Hepatocyte (in vitro differentiated cells): ENCODE data around the gene SYT9. TPM values are rescaled to one million over a fixed set of nuclear protein-coding genes. Genes with fewer than 3 reads are reported as not detected.

ENCODE experiments used
- DNase-seq: peaks from one replicate; pipeline ENCODE4 v3.0.0-alpha.2; 2016; ENCODE audit warnings: low spot score
- H2AFZ ChIP-seq: fragments of 200-600 bp; sonication (generic); 2 replicates; pipeline ENCODE4 v1.6.0; 2016; ENCODE audit warnings: antibody characterized with exemption, mild to moderate bottlenecking
- H3K27ac ChIP-seq: fragments of 200-600 bp; sonication (generic); 2 replicates; pipeline ENCODE4 v1.5.1; 2016; ENCODE audit warnings: mild to moderate bottlenecking
- H3K27me3 ChIP-seq: fragments of 200-600 bp; sonication (generic); 2 replicates; pipeline ENCODE4 v1.6.1; 2016
- H3K36me3 ChIP-seq: fragments of 200-600 bp; sonication (generic); replicated peaks from 2 replicates; pipeline ENCODE4 v1.5.1; 2016; ENCODE audit warnings: low read depth; ENCODE audit not compliant: insufficient read depth
- H3K4me1 ChIP-seq: fragments of 200-600 bp; sonication (generic); 2 replicates; pipeline ENCODE4 v1.5.1; 2016; ENCODE audit warnings: mild to moderate bottlenecking, moderate library complexity; ENCODE audit not compliant: insufficient read depth
- H3K4me2 ChIP-seq: fragments of 200-600 bp; sonication (generic); 2 replicates; pipeline ENCODE4 v1.6.0; 2016
- H3K4me3 ChIP-seq: fragments of 200-600 bp; sonication (generic); 2 replicates; pipeline ENCODE4 v1.5.1; 2016; ENCODE audit warnings: mild to moderate bottlenecking
- H3K79me2 ChIP-seq: fragments of 200-600 bp; sonication (generic); 2 replicates; pipeline ENCODE4 v1.6.0; 2017; ENCODE audit warnings: mild to moderate bottlenecking
- H3K9me2 ChIP-seq: fragments of 200-600 bp; sonication (generic); replicated peaks from 2 replicates; pipeline ENCODE4 v1.6.0; 2017; ENCODE audit warnings: mild to moderate bottlenecking; ENCODE audit not compliant: insufficient read depth
- H3K9me3 ChIP-seq: fragments of 200-600 bp; sonication (generic); 2 replicates; pipeline ENCODE4 v1.5.1; 2016; ENCODE audit warnings: low read depth, mild to moderate bottlenecking
- H4K20me1 ChIP-seq: fragments of 200-600 bp; sonication (generic); 2 replicates; pipeline ENCODE4 v1.6.0; 2016; ENCODE audit warnings: mild to moderate bottlenecking; ENCODE audit not compliant: insufficient read depth, poor library complexity, severe bottlenecking
- CTCF ChIP-seq: fragments of 200-600 bp; sonication (generic); IDR thresholded peaks from 2 replicates; pipeline ENCODE4 v1.5.1; 2016; ENCODE audit warnings: antibody characterized with exemption, mild to moderate bottlenecking; ENCODE audit not compliant: poor library complexity
- EZH2 ChIP-seq: fragments of 200-600 bp; sonication (generic); IDR thresholded peaks from 2 replicates; pipeline ENCODE4 v1.6.1; 2016; ENCODE audit warnings: antibody characterized with exemption, mild to moderate bottlenecking, borderline replicate concordance
- EZH2phosphoT487 ChIP-seq: fragments of 200-600 bp; sonication (generic); IDR thresholded peaks from one replicate; pipeline ENCODE4 v1.6.1; 2018; ENCODE audit warnings: antibody characterized with exemption, mild to moderate bottlenecking, low read depth, moderate library complexity; ENCODE audit not compliant: unreplicated experiment, severe bottlenecking
- WGBS: methylation state at CpG from one replicate; pipeline ENCODE4 v1.1.6; 2016; ENCODE audit warnings: low lambda C conversion rate; ENCODE audit errors: missing lambda C conversion rate; 5-methylcytosine and 5-hydroxymethylcytosine counted together
- polyA plus RNA-seq: library from polyadenylated mRNA; unstranded; fragments of >200 nt; fragmentation: Nextera tagmentation; extraction: Ambion mirVana; gene quantifications from 2 replicates; pipeline ENCODE4 v1.2.1, GENCODE V29; 2016
- total RNA-seq: library from RNA; depleted of rRNA; stranded (reverse); fragments of >200 nt; gene quantifications from 2 replicates; pipeline ENCODE4 v1.2.3, GENCODE V29; 2014

SYT9 gene
- total and polyA plus RNA-seq, 2 experiments from 2014 or later: 0.22 to 1.3 TPM

DNA sequence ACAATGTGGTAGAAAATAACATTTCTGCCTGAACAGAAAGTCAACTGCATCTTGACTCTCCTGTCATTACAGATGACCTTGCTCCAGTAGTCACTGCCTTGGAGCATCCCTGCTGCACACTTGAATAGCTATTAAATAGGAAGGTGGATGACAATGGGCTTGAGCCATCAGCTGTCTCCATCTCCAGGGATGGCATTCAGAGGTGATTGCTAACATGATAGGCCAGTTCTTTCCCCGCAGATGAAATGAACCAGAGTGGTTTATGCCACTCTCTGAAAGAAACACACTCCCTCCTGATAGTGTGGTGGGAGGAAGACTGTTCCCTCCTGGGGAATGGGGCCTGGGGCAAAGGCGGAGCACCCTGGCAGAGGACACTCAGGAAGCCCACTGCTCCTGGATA is 176.5 kb downstream of the SYT9 start:
- Histone ChIP-seq H3K9me2 (no peaks in the 10 kb centered on the region), H3K27me3 (no peaks in the 10 kb centered on the region), H3K27ac (no peak overlapping the region), H3K79me2 (no peaks in the 10 kb centered on the region), H3K4me2 (no peak overlapping the region), H4K20me1 (no peaks in the 10 kb centered on the region), H3K36me3 (no peaks in the 10 kb centered on the region), H3K4me1 (no peaks in the 10 kb centered on the region), H3K9me3 (no peaks in the 10 kb centered on the region), H3K4me3 (no peak overlapping the region), H2AFZ (no peak overlapping the region)
- no peak for DNase-seq
- TF ChIP-seq EZH2phosphoT487 (no peak), CTCF (no peak), EZH2 (no peak)
- whole genome bisulfite sequencing: 86% methylated on average over 2 of the region's 2 CpGs

DNA sequence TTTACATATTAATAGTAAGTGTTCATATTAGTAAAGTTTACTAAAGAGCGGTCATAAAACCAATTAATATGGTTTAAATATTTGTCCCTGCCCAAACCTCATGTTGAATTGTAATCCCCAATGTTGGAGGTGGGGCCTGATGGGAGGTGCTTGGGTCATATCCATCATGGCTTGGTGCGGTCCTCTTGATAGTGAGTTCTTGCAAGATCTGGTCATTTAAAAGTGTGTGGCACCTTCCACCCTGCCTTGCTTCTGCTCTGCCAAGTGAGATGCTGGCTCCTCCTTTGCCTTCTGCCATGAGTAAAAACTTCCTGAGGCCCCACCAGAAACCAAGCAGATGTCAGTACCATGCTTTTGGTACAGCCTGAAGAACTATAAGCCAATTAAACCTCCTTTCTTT is 178.8 kb downstream of the SYT9 start:
- Histone ChIP-seq H3K4me2 (no peak overlapping the region), H2AFZ (no peak overlapping the region), H3K27me3 (no peaks in the 10 kb centered on the region), H3K27ac (no peak overlapping the region), H3K4me3 (no peak overlapping the region), H3K9me3 (no peaks in the 10 kb centered on the region), H3K9me2 (no peaks in the 10 kb centered on the region), H3K36me3 (no peaks in the 10 kb centered on the region), H3K79me2 (no peaks in the 10 kb centered on the region), H3K4me1 (no peaks in the 10 kb centered on the region), H4K20me1 (no peaks in the 10 kb centered on the region)
- 100% methylated on average over 2 of the region's 2 CpGs for WGBS
- TF ChIP-seq EZH2phosphoT487: no peak
- no peak for TF ChIP-seq CTCF
- no peak for TF ChIP-seq EZH2
- no peak for DNase-seq

DNA sequence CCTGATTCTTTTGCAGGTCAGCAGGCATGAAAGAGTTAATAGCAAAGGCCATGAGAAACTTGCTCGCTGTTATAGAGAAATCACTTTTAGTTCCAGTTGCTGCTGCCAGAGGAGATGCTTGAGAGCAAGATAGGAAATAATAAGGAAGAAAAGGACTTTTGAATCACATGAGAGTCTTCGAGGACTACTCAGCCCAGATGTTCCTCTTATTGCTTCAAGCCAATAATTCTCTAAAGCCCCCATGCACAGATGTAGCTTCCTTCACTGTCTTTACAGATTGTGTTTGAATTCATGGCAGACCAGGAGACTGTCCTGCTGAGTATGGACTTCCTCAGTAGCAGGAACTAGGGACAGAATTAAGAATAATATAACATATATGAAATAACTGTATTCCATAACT is 183.5 kb downstream of the SYT9 start:
- Histone ChIP-seq H3K9me2 (no peaks in the 10 kb centered on the region), H3K27ac (no peak overlapping the region), H3K9me3 (no peaks in the 10 kb centered on the region), H2AFZ (no peak overlapping the region), H3K79me2 (no peaks in the 10 kb centered on the region), H3K4me3 (no peak overlapping the region), H3K36me3 (no peaks in the 10 kb centered on the region), H3K27me3 (no peaks in the 10 kb centered on the region), H3K4me2 (no peak overlapping the region), H3K4me1 (no peaks in the 10 kb centered on the region), H4K20me1 (no peaks in the 10 kb centered on the region)
- TF ChIP-seq EZH2 (no peak), CTCF (no peak), EZH2phosphoT487 (no peak)
- DNase-seq: no peak
- WGBS: 44% methylated on average over 2 of the region's 2 CpGs

DNA sequence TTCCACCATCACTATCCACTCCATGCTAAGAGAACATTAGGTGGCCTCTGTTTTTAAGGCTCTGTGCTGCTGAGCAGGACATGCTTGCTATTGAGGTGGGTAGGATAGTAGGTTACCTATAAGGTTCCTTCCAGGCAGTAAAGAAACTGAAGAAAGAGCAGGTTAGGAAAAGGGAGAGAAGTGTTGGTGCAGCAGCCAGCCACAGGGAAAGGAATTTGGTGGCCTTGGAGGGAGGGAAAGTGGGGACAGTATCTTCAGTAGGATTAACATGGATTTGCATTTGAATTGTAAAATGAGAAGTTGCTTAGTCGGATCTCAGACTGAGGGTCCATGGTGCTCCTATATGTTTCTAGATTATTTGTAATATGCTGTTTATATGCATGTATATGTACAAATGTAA is 184.4 kb downstream of the SYT9 start:
- no peaks in the 10 kb centered on the region for H3K4me1 ChIP-seq
- no peaks in the 10 kb centered on the region for H3K36me3 ChIP-seq
- H4K20me1 ChIP-seq: no peaks in the 10 kb centered on the region
- TF ChIP-seq EZH2phosphoT487 (no peak), CTCF (no peak), EZH2 (no peak)
- no peaks in the 10 kb centered on the region for H3K79me2 ChIP-seq
- H3K27ac ChIP-seq: no peak overlapping the region
- no peak for DNase-seq
- no peak overlapping the region for H3K4me3 ChIP-seq
- no peaks in the 10 kb centered on the region for H3K9me2 ChIP-seq
- no peaks in the 10 kb centered on the region for H3K9me3 ChIP-seq
- H2AFZ ChIP-seq: no peak overlapping the region
- WGBS: 67% methylated on average over 1 of the region's 1 CpG
- no peaks in the 10 kb centered on the region for H3K27me3 ChIP-seq
- H3K4me2 ChIP-seq: no peak overlapping the region
